ENCODE measurements around the gene PRELID3B. TPM values are rescaled to one million over a fixed set of nuclear protein-coding genes. Genes with fewer than 3 reads are reported as not detected.

The PRELID3B gene
- total and polyA plus RNA-seq, 2 of the 13 experiments (the other 11 are each of a cell fraction or from before 2014, with no cell fraction given) = 23.3 to 42.6 TPM

DNA sequence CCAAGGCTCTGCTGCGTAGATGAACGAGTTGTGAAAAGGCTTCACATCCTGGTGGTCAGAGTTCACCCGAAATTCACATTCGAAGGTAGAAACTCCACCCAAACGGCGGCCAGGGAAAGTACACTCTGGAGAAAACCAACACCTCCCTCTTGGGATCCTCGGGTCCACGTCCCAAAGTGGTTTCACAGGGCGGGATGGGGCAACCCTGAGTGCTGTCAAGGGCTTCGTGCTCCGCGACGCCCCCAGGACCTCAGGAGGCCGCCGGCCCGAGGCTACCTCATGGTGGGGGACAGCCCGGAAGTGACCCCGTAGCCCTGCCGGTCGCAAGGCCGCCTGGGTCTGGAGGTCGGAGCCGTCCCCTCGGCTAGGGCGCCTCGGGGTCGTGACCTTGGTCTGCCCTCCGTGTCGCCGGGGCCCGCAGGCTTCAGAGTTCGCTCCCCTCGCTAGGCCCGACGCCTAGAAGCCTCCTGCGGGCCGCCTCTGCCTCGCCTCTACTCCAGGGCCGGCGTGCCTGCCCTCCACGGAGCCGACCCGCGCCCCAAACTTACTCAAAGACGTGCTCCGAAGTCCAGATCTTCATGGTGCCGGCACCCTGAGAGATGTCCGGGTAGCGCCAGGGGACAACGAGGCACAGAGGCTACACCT is at the start of gene PRELID3B (continued):
- TF ChIP-seq ZNF234 (CRISPR knock-in tag; conservative IDR thresholded peaks at IDR 0.05) = no peak
- TF ChIP-seq, protein P1, sequence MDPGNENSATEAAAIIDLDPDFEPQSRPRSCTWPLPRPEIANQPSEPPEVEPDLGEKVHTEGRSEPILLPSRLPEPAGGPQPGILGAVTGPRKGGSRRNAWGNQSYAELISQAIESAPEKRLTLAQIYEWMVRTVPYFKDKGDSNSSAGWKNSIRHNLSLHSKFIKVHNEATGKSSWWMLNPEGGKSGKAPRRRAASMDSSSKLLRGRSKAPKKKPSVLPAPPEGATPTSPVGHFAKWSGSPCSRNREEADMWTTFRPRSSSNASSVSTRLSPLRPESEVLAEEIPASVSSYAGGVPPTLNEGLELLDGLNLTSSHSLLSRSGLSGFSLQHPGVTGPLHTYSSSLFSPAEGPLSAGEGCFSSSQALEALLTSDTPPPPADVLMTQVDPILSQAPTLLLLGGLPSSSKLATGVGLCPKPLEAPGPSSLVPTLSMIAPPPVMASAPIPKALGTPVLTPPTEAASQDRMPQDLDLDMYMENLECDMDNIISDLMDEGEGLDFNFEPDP (CRISPR knock-in tag; conservative IDR thresholded peaks at IDR 0.05) = no peak
- TF ChIP-seq ZNF335 (CRISPR knock-in tag; IDR thresholded peaks at IDR 0.05) = 0 out of 2 replicates have a peak, but pooled peaks have one; percentile 45
- TF ChIP-seq ZNF264 (CRISPR knock-in tag; IDR thresholded peaks at IDR 0.05) = no peak
- TF ChIP-seq, protein P2, sequence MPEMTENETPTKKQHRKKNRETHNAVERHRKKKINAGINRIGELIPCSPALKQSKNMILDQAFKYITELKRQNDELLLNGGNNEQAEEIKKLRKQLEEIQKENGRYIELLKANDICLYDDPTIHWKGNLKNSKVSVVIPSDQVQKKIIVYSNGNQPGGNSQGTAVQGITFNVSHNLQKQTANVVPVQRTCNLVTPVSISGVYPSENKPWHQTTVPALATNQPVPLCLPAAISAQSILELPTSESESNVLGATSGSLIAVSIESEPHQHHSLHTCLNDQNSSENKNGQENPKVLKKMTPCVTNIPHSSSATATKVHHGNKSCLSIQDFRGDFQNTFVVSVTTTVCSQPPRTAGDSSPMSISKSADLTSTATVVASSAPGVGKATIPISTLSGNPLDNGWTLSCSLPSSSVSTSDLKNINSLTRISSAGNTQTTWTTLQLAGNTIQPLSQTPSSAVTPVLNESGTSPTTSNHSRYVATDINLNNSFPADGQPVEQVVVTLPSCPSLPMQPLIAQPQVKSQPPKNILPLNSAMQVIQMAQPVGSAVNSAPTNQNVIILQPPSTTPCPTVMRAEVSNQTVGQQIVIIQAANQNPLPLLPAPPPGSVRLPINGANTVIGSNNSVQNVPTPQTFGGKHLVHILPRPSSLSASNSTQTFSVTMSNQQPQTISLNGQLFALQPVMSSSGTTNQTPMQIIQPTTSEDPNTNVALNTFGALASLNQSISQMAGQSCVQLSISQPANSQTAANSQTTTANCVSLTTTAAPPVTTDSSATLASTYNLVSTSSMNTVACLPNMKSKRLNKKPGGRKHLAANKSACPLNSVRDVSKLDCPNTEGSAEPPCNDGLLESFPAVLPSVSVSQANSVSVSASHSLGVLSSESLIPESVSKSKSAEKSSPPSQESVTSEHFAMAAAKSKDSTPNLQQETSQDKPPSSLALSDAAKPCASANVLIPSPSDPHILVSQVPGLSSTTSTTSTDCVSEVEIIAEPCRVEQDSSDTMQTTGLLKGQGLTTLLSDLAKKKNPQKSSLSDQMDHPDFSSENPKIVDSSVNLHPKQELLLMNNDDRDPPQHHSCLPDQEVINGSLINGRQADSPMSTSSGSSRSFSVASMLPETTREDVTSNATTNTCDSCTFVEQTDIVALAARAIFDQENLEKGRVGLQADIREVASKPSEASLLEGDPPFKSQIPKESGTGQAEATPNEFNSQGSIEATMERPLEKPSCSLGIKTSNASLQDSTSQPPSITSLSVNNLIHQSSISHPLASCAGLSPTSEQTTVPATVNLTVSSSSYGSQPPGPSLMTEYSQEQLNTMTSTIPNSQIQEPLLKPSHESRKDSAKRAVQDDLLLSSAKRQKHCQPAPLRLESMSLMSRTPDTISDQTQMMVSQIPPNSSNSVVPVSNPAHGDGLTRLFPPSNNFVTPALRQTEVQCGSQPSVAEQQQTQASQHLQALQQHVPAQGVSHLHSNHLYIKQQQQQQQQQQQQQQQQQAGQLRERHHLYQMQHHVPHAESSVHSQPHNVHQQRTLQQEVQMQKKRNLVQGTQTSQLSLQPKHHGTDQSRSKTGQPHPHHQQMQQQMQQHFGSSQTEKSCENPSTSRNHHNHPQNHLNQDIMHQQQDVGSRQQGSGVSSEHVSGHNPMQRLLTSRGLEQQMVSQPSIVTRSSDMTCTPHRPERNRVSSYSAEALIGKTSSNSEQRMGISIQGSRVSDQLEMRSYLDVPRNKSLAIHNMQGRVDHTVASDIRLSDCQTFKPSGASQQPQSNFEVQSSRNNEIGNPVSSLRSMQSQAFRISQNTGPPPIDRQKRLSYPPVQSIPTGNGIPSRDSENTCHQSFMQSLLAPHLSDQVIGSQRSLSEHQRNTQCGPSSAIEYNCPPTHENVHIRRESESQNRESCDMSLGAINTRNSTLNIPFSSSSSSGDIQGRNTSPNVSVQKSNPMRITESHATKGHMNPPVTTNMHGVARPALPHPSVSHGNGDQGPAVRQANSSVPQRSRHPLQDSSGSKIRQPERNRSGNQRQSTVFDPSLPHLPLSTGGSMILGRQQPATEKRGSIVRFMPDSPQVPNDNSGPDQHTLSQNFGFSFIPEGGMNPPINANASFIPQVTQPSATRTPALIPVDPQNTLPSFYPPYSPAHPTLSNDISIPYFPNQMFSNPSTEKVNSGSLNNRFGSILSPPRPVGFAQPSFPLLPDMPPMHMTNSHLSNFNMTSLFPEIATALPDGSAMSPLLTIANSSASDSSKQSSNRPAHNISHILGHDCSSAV (CRISPR knock-in tag; IDR thresholded peaks at IDR 0.05; ENCODE audit: borderline replicate concordance) = no peak
- no peak for TF ChIP-seq ZNF24 (IDR thresholded peaks at IDR 0.05)
- 0 out of 2 replicates have a peak, but pooled peaks have one; percentile 16 for TF ChIP-seq ISL2 (CRISPR knock-in tag; IDR thresholded peaks at IDR 0.05)
- no peak for TF ChIP-seq FOXA3 (CRISPR knock-in tag; IDR thresholded peaks at IDR 0.05)
- peak; percentile 59 for TF ChIP-seq AGO1 (IDR thresholded peaks at IDR 0.05; ENCODE audit: low read depth, low read length, poor library complexity, severe bottlenecking)
- TF ChIP-seq FOXM1 (CRISPR knock-in tag; IDR thresholded peaks at IDR 0.05) = no peak
- no peak for TF ChIP-seq ARID2 (CRISPR knock-in tag; IDR thresholded peaks at IDR 0.05; ENCODE audit: borderline replicate concordance)
- TF ChIP-seq, protein P3, sequence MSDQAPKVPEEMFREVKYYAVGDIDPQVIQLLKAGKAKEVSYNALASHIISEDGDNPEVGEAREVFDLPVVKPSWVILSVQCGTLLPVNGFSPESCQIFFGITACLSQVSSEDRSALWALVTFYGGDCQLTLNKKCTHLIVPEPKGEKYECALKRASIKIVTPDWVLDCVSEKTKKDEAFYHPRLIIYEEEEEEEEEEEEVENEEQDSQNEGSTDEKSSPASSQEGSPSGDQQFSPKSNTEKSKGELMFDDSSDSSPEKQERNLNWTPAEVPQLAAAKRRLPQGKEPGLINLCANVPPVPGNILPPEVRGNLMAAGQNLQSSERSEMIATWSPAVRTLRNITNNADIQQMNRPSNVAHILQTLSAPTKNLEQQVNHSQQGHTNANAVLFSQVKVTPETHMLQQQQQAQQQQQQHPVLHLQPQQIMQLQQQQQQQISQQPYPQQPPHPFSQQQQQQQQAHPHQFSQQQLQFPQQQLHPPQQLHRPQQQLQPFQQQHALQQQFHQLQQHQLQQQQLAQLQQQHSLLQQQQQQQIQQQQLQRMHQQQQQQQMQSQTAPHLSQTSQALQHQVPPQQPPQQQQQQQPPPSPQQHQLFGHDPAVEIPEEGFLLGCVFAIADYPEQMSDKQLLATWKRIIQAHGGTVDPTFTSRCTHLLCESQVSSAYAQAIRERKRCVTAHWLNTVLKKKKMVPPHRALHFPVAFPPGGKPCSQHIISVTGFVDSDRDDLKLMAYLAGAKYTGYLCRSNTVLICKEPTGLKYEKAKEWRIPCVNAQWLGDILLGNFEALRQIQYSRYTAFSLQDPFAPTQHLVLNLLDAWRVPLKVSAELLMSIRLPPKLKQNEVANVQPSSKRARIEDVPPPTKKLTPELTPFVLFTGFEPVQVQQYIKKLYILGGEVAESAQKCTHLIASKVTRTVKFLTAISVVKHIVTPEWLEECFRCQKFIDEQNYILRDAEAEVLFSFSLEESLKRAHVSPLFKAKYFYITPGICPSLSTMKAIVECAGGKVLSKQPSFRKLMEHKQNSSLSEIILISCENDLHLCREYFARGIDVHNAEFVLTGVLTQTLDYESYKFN (CRISPR knock-in tag; conservative IDR thresholded peaks at IDR 0.05) = peak; percentile 39; the same call in 1 of the 2 replicates
- TF ChIP-seq, protein P4, sequence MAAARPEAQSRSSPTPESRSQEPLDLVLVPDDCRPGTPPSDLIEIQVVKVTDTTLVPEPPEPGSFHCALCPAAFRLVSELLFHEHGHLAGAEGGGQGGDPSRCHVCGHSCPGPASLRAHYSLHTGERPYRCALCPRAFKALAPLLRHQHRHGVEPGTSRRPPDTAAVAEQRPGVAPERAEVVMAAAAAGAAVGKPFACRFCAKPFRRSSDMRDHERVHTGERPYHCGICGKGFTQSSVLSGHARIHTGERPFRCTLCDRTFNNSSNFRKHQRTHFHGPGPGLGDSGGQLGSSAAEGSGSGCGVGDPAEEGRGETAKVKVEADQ (CRISPR knock-in tag; IDR thresholded peaks at IDR 0.05; ENCODE audit: borderline replicate concordance) = no peak
- TF ChIP-seq ZNF207 (IDR thresholded peaks at IDR 0.05; ENCODE audit: borderline replicate concordance) = no peak
- TF ChIP-seq CHD4 (IDR thresholded peaks at IDR 0.05; ENCODE audit: borderline replicate concordance, low read length) = no peak
- no peak for TF ChIP-seq KLF11 (CRISPR knock-in tag; IDR thresholded peaks at IDR 0.05)

Data from HepG2 (cell line).